Neural progenitor cell (in vitro differentiated cells): Measurements from ENCODE around the gene ZSWIM3.

ENCODE experiments used
- CTCF ChIP-seq: fragments of 200-600 bp; sonication (generic); IDR thresholded peaks from 2 replicates; pipeline ENCODE4 v1.5.1; 2017; ENCODE audit warnings: antibody characterized with exemption, mild to moderate bottlenecking
- EZH2 ChIP-seq: fragments of 200-600 bp; sonication (generic); IDR thresholded peaks from 2 replicates; pipeline ENCODE4 v1.6.1; 2017; ENCODE audit warnings: antibody characterized with exemption, mild to moderate bottlenecking, moderate library complexity

- TF ChIP-seq CTCF (no peak), EZH2 (no peak)
Measured at GRCh38 chr20:45905505-45906079, 48.2 kb downstream of the ZSWIM3 start.
